GM18867 (cell line): Measurements from ENCODE around the gene SLC12A2.
A peak's percentile ranks its signal among the peaks of the same experiment; 100 is the strongest.

Experiments used
- ATAC-seq: cut with Tn5 transposase; IDR thresholded peaks from one replicate; pipeline ENCODE4 v1.9.1; 2021; ENCODE audit warnings: mild to moderate bottlenecking, moderate library complexity; ENCODE audit not compliant: unreplicated experiment

The SLC12A2 gene

DNA sequence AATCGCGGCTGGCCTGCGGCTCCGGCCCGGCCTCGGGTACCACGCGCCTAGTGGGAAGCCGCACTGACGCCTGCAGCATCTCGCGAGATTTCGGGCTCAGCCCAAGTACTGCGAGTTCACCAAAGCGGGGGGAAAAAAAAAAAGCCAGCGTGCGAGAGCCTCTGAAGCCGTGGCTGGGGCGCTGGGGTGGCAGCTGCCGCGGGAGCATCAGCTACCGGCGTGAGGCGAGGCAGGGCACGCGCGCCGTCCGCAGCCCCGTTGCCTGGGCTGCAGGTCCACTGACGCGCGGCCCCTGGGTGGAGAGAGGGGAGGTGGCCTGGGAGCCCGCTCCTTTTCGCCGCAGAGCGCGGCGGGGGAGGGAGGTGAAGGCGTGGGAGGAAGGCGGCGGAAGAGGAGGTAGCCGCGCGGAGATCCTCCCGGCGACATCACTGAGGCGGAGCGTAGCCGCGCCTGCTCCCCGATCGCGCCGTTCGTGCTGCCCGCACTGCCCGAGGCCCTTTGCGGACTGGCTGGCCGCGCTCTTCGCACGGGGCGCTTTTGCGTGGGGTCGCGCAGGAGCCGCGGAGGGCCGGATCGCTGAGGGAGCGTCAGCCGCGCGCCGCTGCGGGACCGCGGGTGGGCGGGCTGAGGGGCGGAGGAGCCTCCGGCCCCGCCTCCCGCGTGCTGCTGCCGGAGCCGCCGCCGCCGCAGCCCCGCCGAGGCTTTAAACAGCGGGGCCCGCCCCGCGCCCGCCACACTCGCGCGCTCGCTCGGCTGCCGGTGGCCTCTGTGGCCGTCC, at the start of gene SLC12A2:
TSS of gene SLC12A2 (plus strand) at position 734 of the 778 bp plus-strand sequence. CDS start 189 bp downstream, outside the sequence.
- ATAC-seq = peak; percentile 69

DNA sequence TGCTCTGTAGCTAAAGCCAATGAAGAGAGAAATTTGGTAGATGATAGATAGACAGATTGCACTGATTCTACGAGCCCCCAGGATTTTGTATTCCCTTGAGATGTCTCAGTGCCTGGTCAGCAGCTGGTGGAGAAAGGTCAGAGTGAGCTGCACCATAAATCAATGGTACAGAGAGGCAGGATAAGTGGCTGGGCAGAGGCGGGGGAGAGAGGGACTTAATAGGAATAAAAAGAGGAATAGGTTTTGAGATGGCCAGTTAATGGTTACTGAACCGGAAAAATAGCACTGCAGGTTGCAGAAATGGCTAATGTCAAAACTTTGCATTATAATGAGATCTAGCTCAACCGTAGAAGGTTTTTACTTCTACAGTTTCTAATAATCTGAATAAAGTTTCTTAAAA, 47.9 kb upstream of the SLC12A2 start:
- no peak for ATAC-seq

DNA sequence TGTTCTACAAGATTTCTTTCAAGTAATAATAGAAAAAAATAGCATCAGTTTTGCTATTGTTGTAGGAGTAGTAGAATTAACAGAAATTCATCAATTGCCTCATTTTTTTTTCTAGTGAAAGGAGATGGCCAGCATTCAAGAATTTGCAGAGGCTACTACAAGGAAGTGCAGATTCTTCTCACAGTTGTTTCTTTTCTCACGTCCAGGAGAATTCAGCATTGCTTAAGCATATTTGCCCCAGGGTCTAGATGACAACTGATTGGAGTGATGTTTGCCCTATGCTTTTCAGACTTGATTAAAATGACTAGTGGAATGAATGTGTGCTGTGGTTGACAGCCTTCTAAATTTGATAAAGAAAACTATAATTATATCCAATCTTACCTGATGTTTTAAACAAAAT, 46.6 kb upstream of the SLC12A2 start:
- no peak for ATAC-seq

DNA sequence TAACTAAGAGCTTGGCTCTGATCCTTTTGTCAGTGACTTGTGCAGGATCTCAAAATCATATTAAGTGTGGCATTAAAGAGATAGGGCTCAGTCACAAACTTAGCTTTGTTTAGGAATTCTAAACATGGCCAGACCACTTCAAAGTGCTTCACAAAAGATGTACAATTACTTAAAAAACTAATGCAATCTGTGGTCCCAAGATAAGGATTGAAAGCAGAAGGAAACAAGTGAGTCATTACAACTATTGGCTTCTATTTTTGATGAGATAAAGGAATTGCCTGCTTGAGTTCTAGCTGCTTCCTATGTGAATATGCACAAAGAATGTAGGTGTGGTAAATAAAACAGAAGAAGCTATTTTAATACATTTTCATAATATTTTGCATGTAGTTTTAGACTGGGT, 44.9 kb upstream of the SLC12A2 start:
- no peak for ATAC-seq

DNA sequence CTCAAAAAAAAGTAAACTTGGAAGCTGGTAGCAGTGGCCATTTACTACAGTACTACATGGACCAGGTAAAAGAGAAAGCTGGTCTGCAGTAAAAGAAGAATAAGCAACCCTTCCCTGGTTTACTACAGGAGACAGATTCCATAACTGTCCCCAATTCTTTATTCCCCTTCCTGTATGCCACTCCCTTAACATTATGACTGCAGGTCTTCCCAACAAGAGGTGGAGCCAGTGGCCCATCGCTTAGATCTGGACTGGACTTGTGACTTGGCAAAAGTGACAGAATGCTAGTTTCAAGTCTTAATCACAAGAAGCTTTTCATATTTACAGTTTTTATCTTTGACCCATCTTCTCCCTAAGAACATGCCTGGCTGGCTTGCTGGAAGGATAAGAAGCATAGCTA, 42.6 kb upstream of the SLC12A2 start:
- no peak for ATAC-seq

DNA sequence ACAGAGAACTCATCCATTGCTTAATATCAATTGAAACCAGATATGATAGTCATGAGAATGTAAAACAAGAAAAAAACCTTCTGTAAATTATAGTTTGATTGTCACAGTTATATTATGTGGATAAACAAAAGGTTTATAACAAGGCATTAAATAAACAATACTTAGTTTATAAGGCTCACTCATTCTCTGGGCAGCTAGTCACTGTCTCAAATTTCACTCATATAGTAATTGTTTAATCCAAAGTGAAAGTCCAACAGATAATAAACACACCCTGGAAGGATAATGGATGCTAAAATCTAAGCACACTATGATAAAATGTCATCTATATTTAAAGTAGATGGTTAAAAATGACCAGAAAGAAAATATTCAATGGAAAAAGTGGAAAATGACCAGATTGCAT, 30.8 kb upstream of the SLC12A2 start:
- no peak for ATAC-seq

DNA sequence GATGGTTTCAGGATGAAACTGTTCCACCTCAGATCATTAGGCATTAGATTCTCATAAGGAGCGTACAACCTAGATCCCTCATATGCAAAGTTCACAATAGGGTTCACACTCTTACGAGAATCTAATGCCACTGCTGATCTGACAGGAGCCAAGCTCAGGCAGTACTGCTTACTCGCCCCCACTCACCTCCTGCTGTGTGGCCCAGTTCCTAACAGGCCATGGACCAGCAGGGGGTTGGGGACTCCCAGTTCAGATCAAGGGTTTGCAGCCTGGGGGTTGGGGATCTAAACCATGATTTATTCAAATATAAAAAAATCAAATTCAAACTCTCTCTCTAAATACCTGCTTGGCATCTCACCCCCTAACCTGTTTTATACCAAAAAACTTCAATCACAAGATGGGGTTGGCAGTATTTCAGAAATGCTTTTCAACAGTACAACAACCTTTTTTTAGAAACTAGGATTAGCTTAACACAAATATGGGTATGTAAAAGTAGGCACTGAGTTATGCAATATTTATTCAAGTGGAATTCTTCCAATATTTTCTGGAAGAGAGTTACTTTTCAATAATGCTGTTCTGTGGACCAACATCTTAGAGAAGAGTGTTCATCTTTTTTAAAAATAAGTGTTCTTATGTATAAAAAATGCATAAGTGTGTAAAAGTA, 30.1 kb upstream of the SLC12A2 start:
- ATAC-seq = no peak

DNA sequence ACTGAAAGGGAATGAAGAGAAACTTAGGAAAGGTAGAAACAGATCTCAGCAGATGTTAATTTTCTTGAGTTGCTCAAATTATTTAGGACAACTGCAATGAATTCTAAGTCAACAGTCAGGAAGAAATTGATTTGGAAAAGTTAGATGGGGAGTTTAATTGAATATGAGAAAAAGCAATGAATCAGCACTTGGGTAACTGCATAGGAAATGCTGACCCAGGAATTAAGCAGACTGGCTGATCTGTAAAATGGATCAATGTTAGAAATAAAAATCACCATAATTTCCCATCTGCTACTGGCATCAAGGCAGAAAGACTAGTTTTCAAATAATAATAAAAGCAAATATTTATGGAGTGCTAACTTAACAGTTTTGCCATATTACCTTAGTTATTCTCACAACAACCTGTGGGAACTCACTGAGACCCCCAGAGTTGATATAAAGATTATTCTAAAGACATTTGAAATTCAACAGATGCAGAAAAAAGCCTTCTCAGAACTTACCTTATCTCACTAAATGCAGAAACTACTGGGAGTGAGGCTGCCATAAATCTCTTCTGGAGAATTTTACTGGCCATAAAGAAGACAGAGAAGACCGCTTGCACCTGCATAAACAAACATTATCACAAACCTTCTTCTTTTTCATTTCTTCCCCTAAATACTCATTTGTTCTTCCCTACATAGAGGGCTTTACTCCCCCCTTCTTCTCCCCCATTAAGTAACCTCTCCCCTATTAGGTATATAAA, 22.8 kb upstream of the SLC12A2 start:
- no peak for ATAC-seq

DNA sequence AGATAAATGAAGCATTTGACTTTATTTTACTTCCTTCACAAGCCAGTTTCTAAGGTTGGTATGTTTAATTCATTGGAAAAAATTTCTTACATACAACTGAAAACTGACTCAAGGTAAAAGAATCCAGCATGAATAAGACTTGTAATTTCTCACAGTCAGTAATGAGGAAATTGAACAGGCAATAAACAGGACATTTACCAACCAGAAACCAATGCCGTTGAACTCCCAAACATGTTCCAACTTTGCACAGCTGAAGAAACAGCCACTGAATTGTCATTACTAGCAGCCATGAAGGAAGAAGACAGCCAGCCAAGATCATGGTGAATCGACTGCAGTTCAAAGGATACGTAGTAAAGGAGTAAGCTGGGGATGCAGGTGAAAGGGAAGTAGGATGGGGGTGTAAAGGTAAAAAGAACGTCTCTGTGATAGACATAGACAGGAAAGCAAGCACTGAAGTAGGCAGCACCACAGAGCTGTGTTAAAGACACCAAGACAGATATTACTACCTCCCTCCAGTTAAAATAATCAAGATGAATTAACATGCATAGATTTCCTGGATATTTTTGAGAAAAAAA, 21.3 kb upstream of the SLC12A2 start:
- no peak for ATAC-seq

DNA sequence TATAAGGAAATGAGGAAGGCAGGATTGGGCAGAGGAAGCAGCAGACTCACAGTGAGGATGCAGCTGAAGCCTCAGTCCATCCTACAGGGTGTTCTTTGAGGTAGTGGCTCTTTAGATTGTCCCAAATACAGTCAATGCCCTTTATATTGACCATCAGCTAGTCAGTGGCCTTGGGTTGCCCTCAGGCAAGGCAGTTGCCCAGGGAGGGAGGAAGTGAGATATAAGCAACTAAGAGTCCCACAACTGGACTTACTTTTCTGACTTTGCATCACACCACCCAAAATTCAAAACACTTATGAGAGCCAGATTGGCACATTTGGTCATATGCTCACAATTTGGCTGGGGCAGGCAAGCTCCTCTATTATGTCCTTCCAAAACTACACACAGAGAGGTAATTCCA, 9.4 kb upstream of the SLC12A2 start:
- ATAC-seq = no peak

DNA sequence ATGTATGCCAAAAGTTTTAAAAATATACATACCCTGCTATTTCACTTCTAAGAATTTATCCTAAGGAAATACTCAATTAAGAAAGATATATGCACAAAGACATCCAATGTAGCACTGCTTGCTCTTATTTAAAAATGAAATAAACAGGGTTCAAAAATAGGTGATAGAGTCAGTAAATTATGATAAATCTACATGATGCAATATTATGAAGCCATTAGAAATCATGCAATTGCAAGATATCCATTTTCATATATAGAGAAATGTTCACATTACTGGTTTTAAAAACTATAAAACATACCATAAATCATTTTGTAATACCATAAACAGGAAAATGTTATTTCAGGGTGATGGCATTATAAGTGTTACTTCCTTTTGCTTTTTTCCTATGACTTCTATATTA, 8.6 kb upstream of the SLC12A2 start:
- no peak for ATAC-seq

DNA sequence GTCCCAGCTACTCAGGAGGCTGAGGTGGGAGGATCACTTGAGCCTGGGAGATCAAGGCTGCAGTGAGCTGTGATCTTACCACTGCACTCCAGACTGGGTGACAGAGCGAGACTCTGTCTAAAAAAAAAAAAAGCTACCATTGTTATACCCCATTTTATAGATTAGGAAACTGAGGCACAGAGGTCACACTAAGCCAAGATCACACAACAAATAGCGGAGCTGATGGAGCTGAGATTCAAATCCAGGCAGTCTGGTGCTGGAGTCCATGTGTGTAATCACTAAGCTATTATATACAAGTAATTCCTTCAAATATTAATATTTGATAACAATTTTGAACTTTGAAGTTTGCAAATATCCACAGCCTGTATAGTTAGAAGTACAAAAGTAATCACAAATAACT, 6.0 kb upstream of the SLC12A2 start:
- ATAC-seq = no peak

DNA sequence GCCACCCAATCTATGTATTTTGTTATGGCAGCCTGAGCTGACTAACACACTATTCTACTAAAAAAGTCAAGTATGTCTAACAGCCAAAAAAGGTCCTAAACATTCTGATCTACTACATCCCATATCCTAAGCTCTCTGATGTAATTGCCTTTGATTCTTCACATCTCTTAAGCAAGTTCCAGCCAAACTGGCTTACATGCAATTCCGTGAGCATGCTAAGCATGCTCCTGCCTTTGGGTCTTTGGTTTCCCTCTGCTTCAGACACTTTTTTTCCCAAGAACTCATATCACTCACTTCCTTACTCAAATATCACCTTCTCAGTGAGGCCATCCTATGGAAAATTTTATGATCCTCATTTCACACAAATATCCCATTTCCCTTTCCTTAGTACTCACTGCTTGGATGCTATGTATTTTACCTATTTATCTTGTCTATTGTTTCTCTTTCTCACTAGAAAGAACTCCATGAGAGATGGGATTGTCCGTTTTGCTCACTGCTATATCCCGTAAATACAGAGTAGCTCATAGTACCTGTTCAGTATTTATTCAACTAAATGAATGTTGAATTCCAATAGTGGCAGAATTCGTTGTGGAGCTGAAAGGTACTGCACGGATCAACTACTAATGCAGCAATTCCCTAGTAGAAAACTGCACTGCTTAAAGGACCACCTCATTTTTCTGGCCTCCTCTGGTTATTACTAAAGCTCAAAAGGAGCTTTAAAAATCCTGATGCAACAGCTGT, 2.3 kb upstream of the SLC12A2 start:
- no peak for ATAC-seq

DNA sequence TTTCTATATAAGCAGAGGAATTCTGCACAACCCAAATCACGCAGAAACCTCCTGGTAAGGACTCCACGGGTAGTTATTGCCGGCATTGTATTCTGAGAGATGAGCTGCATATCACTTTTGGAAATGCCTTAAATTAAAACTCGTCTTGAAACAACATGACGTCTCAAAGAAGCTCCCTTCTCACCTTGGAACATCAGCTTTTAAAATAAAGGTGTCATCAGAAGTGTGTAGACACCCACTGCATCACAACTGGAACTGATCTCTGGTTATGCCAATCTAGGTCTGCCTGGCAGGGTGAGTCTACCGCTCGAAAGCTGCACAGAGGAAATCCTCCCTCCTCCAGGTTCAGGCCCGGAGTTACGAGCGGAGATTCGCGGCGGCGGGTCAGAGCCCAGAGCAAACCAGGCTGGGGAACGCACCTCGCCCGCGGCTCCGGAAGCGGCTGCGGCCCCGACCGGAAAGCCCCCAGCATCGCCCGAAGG, 974 bp upstream of the SLC12A2 start:
- ATAC-seq = peak; percentile 18

DNA sequence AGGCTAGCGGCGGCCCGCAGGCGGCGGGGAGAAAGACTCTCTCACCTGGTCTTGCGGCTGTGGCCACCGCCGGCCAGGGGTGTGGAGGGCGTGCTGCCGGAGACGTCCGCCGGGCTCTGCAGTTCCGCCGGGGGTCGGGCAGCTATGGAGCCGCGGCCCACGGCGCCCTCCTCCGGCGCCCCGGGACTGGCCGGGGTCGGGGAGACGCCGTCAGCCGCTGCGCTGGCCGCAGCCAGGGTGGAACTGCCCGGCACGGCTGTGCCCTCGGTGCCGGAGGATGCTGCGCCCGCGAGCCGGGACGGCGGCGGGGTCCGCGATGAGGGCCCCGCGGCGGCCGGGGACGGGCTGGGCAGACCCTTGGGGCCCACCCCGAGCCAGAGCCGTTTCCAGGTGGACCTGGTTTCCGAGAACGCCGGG, 253 bp downstream of the SLC12A2 start:
- ATAC-seq = peak; percentile 37

DNA sequence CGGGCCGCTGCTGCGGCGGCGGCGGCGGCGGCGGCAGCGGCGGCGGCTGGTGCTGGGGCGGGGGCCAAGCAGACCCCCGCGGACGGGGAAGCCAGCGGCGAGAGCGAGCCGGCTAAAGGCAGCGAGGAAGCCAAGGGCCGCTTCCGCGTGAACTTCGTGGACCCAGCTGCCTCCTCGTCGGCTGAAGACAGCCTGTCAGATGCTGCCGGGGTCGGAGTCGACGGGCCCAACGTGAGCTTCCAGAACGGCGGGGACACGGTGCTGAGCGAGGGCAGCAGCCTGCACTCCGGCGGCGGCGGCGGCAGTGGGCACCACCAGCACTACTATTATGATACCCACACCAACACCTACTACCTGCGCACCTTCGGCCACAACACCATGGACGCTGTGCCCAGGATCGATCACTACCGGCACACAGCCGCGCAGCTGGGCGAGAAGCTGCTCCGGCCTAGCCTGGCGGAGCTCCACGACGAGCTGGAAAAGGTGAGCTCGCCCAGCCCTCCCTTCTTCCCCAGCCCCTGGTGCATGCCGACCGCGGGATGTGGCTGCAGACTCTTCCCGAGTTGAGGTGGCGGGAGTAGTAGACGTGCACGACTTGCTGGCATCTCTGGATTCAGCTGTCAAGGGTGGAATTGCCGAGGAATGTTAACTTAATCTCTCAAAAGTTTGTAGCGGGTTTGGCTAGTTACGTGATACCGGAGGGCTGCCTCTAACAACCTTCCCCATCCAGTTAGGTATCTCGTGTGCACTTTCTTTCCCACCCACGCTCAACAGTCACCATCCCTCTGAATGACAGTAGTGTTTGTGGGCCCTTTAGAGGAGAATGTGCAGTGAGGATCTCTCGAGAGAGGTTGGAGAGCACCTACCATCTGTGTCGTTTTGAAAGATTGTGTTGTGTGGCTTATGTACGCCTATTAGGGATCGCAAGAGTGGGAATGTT, 932 bp downstream of the SLC12A2 start:
- peak; percentile 28 for ATAC-seq

DNA sequence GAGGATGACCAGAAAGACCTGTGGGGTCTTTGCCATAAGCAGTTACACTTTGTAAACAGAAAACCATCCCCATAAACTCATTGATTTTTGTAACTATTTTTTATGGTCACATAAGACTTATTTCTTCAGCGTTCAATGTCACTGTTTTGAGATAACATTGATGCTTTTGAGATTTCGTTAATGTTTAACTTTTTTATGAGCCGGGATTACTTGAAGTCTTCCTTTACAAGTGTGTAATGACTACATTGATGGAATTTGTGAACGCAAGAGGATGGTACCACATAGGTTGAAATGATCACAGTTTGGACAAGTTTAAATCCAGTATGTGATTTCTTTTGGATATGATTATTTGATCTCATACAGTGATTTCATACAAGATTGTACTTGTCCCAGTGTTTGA, 1.8 kb downstream of the SLC12A2 start:
- no peak for ATAC-seq

DNA sequence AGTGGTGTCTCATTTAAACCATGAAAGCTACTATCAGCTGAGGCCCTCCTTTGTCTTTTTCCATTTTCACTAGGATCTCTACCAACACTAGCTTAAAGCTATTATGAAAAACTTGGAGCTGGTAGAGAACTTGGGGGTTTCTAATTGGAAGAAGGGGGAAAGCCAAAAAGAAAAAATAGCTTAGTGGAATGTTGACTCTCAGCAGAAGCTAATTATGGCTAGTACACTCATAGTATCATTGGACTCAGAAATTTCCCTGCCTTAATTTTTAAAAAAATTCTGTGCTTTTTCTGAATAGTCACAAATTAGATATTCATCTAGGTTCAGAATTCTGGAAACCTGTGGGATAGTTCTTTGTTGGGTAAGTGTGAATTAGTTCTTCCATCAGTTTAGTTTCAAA, 8.0 kb downstream of the SLC12A2 start:
- ATAC-seq = no peak

DNA sequence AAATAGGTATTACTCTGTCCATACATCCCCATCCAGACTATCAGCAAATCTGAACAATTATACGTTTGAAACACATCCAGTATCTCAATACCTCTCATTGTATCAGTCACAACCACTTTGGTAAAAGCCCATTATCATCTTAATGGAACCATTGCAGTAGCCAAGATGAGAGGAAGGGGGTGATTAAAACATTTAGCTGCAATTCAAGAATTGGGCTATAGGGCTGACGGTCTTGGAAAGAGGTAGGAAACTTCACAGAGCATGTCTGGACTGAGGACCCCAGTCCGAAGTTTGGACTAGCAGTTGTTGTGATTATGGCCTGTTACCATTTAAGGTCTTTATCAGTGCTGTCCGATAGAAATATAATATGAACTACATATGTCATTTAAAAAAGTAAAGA, 8.6 kb downstream of the SLC12A2 start:
- no peak for ATAC-seq

DNA sequence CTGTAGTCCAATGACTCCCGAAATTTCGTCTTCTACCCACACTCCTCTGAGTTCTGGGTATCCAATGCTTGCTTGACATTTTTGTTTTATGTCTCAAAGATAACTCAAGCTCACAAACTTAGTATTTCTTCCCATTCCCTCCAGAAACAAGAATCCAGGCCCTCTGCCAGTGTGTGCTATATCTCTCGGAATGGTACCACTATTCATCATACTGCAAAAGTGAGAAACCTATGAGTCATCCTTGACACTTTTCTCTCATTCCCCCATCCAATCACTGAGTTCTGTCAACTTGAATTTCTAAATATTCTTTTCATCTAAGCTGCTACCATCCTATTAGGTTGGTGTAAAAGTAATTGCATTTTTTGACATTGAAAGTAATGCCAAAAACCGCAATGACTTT, 9.8 kb downstream of the SLC12A2 start:
- no peak for ATAC-seq
